KMS-11 (cell line): ENCODE results near the gene ADCY7.

Experiments
- H2AFZ ChIP-seq: fragments of 200-600 bp; sonication (generic); 2 replicates; pipeline ENCODE4 v1.6.1; 2016; ENCODE audit warnings: antibody characterized with exemption, mixed run types, low read depth
- H3K27ac ChIP-seq: fragments of 200-600 bp; sonication (generic); 2 replicates; pipeline ENCODE4 v1.6.1; 2016; ENCODE audit warnings: mild to moderate bottlenecking, mixed run types
- H3K27me3 ChIP-seq: fragments of 200-600 bp; sonication (generic); 2 replicates; pipeline ENCODE4 v1.6.1; 2017; ENCODE audit warnings: mild to moderate bottlenecking, low read depth, mixed run types, moderate library complexity; ENCODE audit not compliant: insufficient read depth
- H3K36me3 ChIP-seq: fragments of 200-600 bp; sonication (generic); 2 replicates; pipeline ENCODE4 v1.6.1; 2017; ENCODE audit warnings: mild to moderate bottlenecking, mixed run types; ENCODE audit not compliant: insufficient read depth
- H3K4me1 ChIP-seq: fragments of 200-600 bp; sonication (generic); 2 replicates; pipeline ENCODE4 v1.6.1; 2016; ENCODE audit warnings: mild to moderate bottlenecking, low read depth, mixed run types; ENCODE audit not compliant: poor library complexity, severe bottlenecking
- H3K4me2 ChIP-seq: fragments of 200-600 bp; sonication (generic); 2 replicates; pipeline ENCODE4 v1.7.0; 2016; ENCODE audit warnings: mild to moderate bottlenecking, mixed run types
- H3K4me3 ChIP-seq: fragments of 200-600 bp; sonication (generic); IDR thresholded peaks from 2 replicates; pipeline ENCODE4 v1.6.1; 2017; ENCODE audit warnings: low read depth, low read length, mixed read lengths; ENCODE audit not compliant: insufficient read depth
- H3K79me2 ChIP-seq: fragments of 200-600 bp; sonication (generic); 2 replicates; pipeline ENCODE4 v1.6.1; 2016; ENCODE audit warnings: low read depth, mixed run types; ENCODE audit not compliant: insufficient read depth
- H3K9ac ChIP-seq: fragments of 200-600 bp; sonication (generic); 2 replicates; pipeline ENCODE4 v1.6.1; 2016; ENCODE audit warnings: mild to moderate bottlenecking, mixed run types
- H4K20me1 ChIP-seq: fragments of 200-600 bp; sonication (generic); 2 replicates; pipeline ENCODE4 v1.6.1; 2016; ENCODE audit warnings: mild to moderate bottlenecking, mixed run types; ENCODE audit not compliant: insufficient read depth
- CTCF ChIP-seq: fragments of 200-600 bp; sonication (generic); conservative IDR thresholded peaks from 2 replicates; pipeline ENCODE4 v1.6.1; 2017; ENCODE audit warnings: low read depth, mild to moderate bottlenecking, antibody characterized with exemption, low read length, moderate library complexity, mixed read lengths

Gene ADCY7

GRCh38 chr16:50282955-50283631 is 16.7 kb downstream of the ADCY7 start:
- Histone ChIP-seq H3K27me3 (no peaks in the 10 kb centered on the region), H3K4me3 (no peak overlapping the region), H3K4me2 (peak overlapping the region; percentile 70; the same call in 1 of the 2 replicates), H4K20me1 (no peaks in the 10 kb centered on the region), H3K4me1 (peaks cover 39% of the 10 kb centered on the region), H2AFZ (no peak overlapping the region), H3K27ac (no peak overlapping the region), H3K9ac (no peak overlapping the region), H3K36me3 (no peaks in the 10 kb centered on the region), H3K79me2 (peaks cover 24% of the 10 kb centered on the region; the same call in 1 of the 2 replicates)
- no peak for TF ChIP-seq CTCF

- Histone ChIP-seq H3K79me2 (peaks cover 24% of the 10 kb centered on the region; the same call in 1 of the 2 replicates), H3K27me3 (no peaks in the 10 kb centered on the region), H2AFZ (no peak overlapping the region), H3K4me1 (peaks cover 39% of the 10 kb centered on the region), H3K36me3 (no peaks in the 10 kb centered on the region), H3K27ac (no peak overlapping the region), H4K20me1 (no peaks in the 10 kb centered on the region), H3K4me2 (no peak overlapping the region), H3K4me3 (no peak overlapping the region), H3K9ac (no peak overlapping the region)
- no peak for TF ChIP-seq CTCF
Measured at GRCh38 chr16:50284131-50284911, 18.0 kb downstream of the ADCY7 start.

GRCh38 chr16:50285406-50286003 is 19.2 kb downstream of the ADCY7 start:
- TF ChIP-seq CTCF: no peak

GRCh38 chr16:50286681-50287080 is 20.3 kb downstream of the ADCY7 start:
- no peak for TF ChIP-seq CTCF
- H3K79me2 ChIP-seq: peaks cover 9% of the 10 kb centered on the region; the same call in 1 of the 2 replicates
- no peak overlapping the region for H3K4me2 ChIP-seq
- no peak overlapping the region for H3K27ac ChIP-seq
- H3K36me3 ChIP-seq: no peaks in the 10 kb centered on the region
- H2AFZ ChIP-seq: no peak overlapping the region
- no peak overlapping the region for H3K4me3 ChIP-seq
- no peaks in the 10 kb centered on the region for H4K20me1 ChIP-seq
- H3K9ac ChIP-seq: no peak overlapping the region
- peaks cover 29% of the 10 kb centered on the region for H3K4me1 ChIP-seq
- no peaks in the 10 kb centered on the region for H3K27me3 ChIP-seq

More at GRCh38 chr16:50285406-50286003, 19.2 kb downstream of the ADCY7 start:
- Histone ChIP-seq H3K36me3 (no peaks in the 10 kb centered on the region), H4K20me1 (no peaks in the 10 kb centered on the region), H3K4me3 (no peak overlapping the region), H2AFZ (no peak overlapping the region), H3K27ac (no peak overlapping the region), H3K9ac (no peak overlapping the region), H3K4me2 (no peak overlapping the region), H3K79me2 (peaks cover 15% of the 10 kb centered on the region; the same call in 1 of the 2 replicates), H3K27me3 (no peaks in the 10 kb centered on the region), H3K4me1 (peaks cover 39% of the 10 kb centered on the region)
